ENCODE measurements around the gene CFAP99. TPM values are rescaled to one million over a fixed set of nuclear protein-coding genes. Genes with fewer than 3 reads are reported as not detected.

The CFAP99 gene
- total and polyA plus RNA-seq, 8 donors, result 0.41 to 2.6 (median 1.4) TPM

GRCh38 chr4:2406920-2407319 lies 11.8 kb upstream of the CFAP99 start:
- TF ChIP-seq, protein P1, sequence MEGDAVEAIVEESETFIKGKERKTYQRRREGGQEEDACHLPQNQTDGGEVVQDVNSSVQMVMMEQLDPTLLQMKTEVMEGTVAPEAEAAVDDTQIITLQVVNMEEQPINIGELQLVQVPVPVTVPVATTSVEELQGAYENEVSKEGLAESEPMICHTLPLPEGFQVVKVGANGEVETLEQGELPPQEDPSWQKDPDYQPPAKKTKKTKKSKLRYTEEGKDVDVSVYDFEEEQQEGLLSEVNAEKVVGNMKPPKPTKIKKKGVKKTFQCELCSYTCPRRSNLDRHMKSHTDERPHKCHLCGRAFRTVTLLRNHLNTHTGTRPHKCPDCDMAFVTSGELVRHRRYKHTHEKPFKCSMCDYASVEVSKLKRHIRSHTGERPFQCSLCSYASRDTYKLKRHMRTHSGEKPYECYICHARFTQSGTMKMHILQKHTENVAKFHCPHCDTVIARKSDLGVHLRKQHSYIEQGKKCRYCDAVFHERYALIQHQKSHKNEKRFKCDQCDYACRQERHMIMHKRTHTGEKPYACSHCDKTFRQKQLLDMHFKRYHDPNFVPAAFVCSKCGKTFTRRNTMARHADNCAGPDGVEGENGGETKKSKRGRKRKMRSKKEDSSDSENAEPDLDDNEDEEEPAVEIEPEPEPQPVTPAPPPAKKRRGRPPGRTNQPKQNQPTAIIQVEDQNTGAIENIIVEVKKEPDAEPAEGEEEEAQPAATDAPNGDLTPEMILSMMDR (IDR thresholded peaks at IDR 0.05), result no peak
- Histone ChIP-seq H3K4me1 (peaks cover 3 to 20% of the 10 kb centered on the region in 2 donors), H3K27me3 (peaks cover 0 to 14% of the 10 kb centered on the region in 2 donors), H3K4me3 (no peak overlapping the region), H3K27ac (no peak overlapping the region), H3K36me3 (no peaks in the 10 kb centered on the region), H3K9me3 (no peaks in the 10 kb centered on the region)
- ATAC-seq, result no peak
- intact Hi-C loops (cut with DNase I), result no loop called here
- DNase-seq, result no peak

- no peaks in the 10 kb centered on the region for H3K36me3 ChIP-seq
- H3K27me3 ChIP-seq, result peaks cover 0 to 4% of the 10 kb centered on the region in 2 donors
- no peaks in the 10 kb centered on the region for H3K9me3 ChIP-seq
- no peak overlapping the region for H3K27ac ChIP-seq
- ATAC-seq (no peak), DNase-seq (no peak)
- intact Hi-C loops (cut with DNase I), result no loop called here
- TF ChIP-seq, protein P1 (IDR thresholded peaks at IDR 0.05), result no peak
- H3K4me1 ChIP-seq, result peaks cover 6 to 20% of the 10 kb centered on the region in 2 donors
- no peak overlapping the region for H3K4me3 ChIP-seq
Measured at GRCh38 chr4:2407991-2408342, 10.8 kb upstream of the CFAP99 start.

DNA sequence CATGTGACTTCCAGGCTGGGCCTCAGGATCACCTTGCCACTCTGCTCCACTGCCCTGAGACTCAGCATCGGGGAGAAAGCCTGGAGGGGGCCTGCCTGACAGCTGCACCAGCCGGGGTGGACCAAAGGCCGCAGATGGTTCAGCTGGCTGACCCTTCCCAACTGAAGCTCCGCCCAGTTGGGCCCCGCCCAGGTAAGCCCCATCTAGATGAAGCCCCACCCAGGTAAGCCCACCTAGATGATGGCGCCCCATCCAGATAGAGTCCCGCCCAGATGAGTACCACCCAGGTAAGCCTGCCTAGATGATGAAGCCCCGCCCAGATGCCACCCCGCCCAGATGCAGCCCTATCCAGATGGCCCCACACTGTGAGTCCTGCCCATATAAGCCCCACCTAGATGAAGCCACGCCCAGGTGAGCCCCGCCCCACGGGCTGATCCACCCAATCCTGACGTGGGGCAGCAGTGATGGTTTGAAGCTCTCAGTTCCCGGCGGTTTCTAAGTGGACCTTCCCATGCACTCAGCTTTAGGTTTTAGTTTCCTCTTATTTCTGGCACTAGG lies 10.3 kb upstream of the CFAP99 start:
- peaks cover 10 to 23% of the 10 kb centered on the region in 2 donors for H3K4me1 ChIP-seq
- ATAC-seq (no peak), DNase-seq (no peak)
- no peaks in the 10 kb centered on the region for H3K36me3 ChIP-seq
- no peak overlapping the region for H3K27ac ChIP-seq
- H3K9me3 ChIP-seq, result no peaks in the 10 kb centered on the region
- TF ChIP-seq, protein P1 (IDR thresholded peaks at IDR 0.05), result no peak
- H3K27me3 ChIP-seq, result no peaks in the 10 kb centered on the region
- intact Hi-C loops (cut with DNase I), result no loop called here
- no peak overlapping the region for H3K4me3 ChIP-seq

GRCh38 chr4:2408976-2409375 lies 9.8 kb upstream of the CFAP99 start:
- Histone ChIP-seq H3K4me3 (no peak overlapping the region), H3K4me1 (peaks cover 15 to 28% of the 10 kb centered on the region in 2 donors), H3K27ac (no peak overlapping the region), H3K27me3 (no peaks in the 10 kb centered on the region), H3K36me3 (no peaks in the 10 kb centered on the region), H3K9me3 (no peaks in the 10 kb centered on the region)
- ATAC-seq (no peak), DNase-seq (no peak)
- intact Hi-C loops (cut with DNase I), result no loop called here
- TF ChIP-seq, protein P1 (IDR thresholded peaks at IDR 0.05), result no peak

- Histone ChIP-seq H3K4me1 (peaks cover 17 to 32% of the 10 kb centered on the region in 2 donors), H3K4me3 (no peak overlapping the region), H3K27me3 (no peaks in the 10 kb centered on the region), H3K36me3 (no peaks in the 10 kb centered on the region), H3K9me3 (no peaks in the 10 kb centered on the region), H3K27ac (no peak overlapping the region)
- no peak for ATAC-seq
- intact Hi-C loops (cut with DNase I), result no loop called here
- TF ChIP-seq, protein P1 (IDR thresholded peaks at IDR 0.05), result no peak
- no peak for DNase-seq
Measured at GRCh38 chr4:2409381-2409783, 9.4 kb upstream of the CFAP99 start.
